ENCODE data around the gene SLC35F1.

Gene SLC35F1

GRCh38 chr6:118333772-118334171 lies 426.7 kb downstream of the SLC35F1 start:
- H3K4me1 ChIP-seq (ENCODE audit: insufficient read depth, poor library complexity, severe bottlenecking) = no peaks in the 10 kb centered on the region
- ATAC-seq (ENCODE audit: low read depth) = no peak
- DNase-seq (ENCODE audit: low spot score) = no peak
- H3K27me3 ChIP-seq (ENCODE audit: insufficient read depth, poor library complexity, severe bottlenecking) = no peaks in the 10 kb centered on the region
- no peaks in the 10 kb centered on the region for H3K36me3 ChIP-seq (ENCODE audit: low read depth)
- H3K27ac ChIP-seq (ENCODE audit: poor library complexity, severe bottlenecking) = no peak overlapping the region
- no peak overlapping the region for H3K4me3 ChIP-seq (ENCODE audit: severe bottlenecking)
- TF ChIP-seq CTCF (IDR thresholded peaks at IDR 0.05; ENCODE audit: poor library complexity, severe bottlenecking) = no peak
- no peaks in the 10 kb centered on the region for H3K9me3 ChIP-seq (ENCODE audit: severe bottlenecking)

- ATAC-seq (ENCODE audit: low read depth) (no peak), DNase-seq (ENCODE audit: low spot score) (no peak)
- no peaks in the 10 kb centered on the region for H3K4me1 ChIP-seq (ENCODE audit: insufficient read depth, poor library complexity, severe bottlenecking)
- H3K4me3 ChIP-seq (ENCODE audit: severe bottlenecking) = no peak overlapping the region
- H3K9me3 ChIP-seq (ENCODE audit: severe bottlenecking) = no peaks in the 10 kb centered on the region
- H3K27ac ChIP-seq (ENCODE audit: poor library complexity, severe bottlenecking) = no peak overlapping the region
- H3K27me3 ChIP-seq (ENCODE audit: insufficient read depth, poor library complexity, severe bottlenecking) = no peaks in the 10 kb centered on the region
- H3K36me3 ChIP-seq (ENCODE audit: low read depth) = no peaks in the 10 kb centered on the region
- TF ChIP-seq CTCF (IDR thresholded peaks at IDR 0.05; ENCODE audit: poor library complexity, severe bottlenecking) = no peak
Observed at GRCh38 chr6:118334634-118335033, 427.6 kb downstream of the SLC35F1 start.

- H3K36me3 ChIP-seq (ENCODE audit: low read depth) = no peaks in the 10 kb centered on the region
- no peaks in the 10 kb centered on the region for H3K27me3 ChIP-seq (ENCODE audit: insufficient read depth, poor library complexity, severe bottlenecking)
- DNase-seq (ENCODE audit: low spot score) = no peak
- no peaks in the 10 kb centered on the region for H3K9me3 ChIP-seq (ENCODE audit: severe bottlenecking)
- no peak for ATAC-seq (ENCODE audit: low read depth)
- no peak overlapping the region for H3K27ac ChIP-seq (ENCODE audit: poor library complexity, severe bottlenecking)
- no peak for TF ChIP-seq CTCF (IDR thresholded peaks at IDR 0.05; ENCODE audit: poor library complexity, severe bottlenecking)
- no peaks in the 10 kb centered on the region for H3K4me1 ChIP-seq (ENCODE audit: insufficient read depth, poor library complexity, severe bottlenecking)
- no peak overlapping the region for H3K4me3 ChIP-seq (ENCODE audit: severe bottlenecking)
Observed at GRCh38 chr6:118335325-118335816, 428.3 kb downstream of the SLC35F1 start.

- ATAC-seq (ENCODE audit: low read depth) = no peak
- no peak for TF ChIP-seq CTCF (IDR thresholded peaks at IDR 0.05; ENCODE audit: poor library complexity, severe bottlenecking)
Observed at GRCh38 chr6:118344014-118344670, 437.1 kb downstream of the SLC35F1 start.

GRCh38 chr6:118350881-118351430 lies 443.9 kb downstream of the SLC35F1 start:
- no peak overlapping the region for H3K27ac ChIP-seq (ENCODE audit: poor library complexity, severe bottlenecking)
- no peaks in the 10 kb centered on the region for H3K36me3 ChIP-seq (ENCODE audit: low read depth)
- H3K4me1 ChIP-seq (ENCODE audit: insufficient read depth, poor library complexity, severe bottlenecking) = no peaks in the 10 kb centered on the region
- DNase-seq (ENCODE audit: low spot score) (no peak), ATAC-seq (ENCODE audit: low read depth) (no peak)
- H3K27me3 ChIP-seq (ENCODE audit: insufficient read depth, poor library complexity, severe bottlenecking) = no peaks in the 10 kb centered on the region
- H3K4me3 ChIP-seq (ENCODE audit: severe bottlenecking) = no peak overlapping the region
- no peaks in the 10 kb centered on the region for H3K9me3 ChIP-seq (ENCODE audit: severe bottlenecking)
- TF ChIP-seq CTCF (IDR thresholded peaks at IDR 0.05; ENCODE audit: poor library complexity, severe bottlenecking) = no peak

More at GRCh38 chr6:118344014-118344670, 437.1 kb downstream of the SLC35F1 start:
- Histone ChIP-seq H3K36me3 (ENCODE audit: low read depth) (no peaks in the 10 kb centered on the region), H3K27ac (ENCODE audit: poor library complexity, severe bottlenecking) (no peak overlapping the region), H3K27me3 (ENCODE audit: insufficient read depth, poor library complexity, severe bottlenecking) (no peaks in the 10 kb centered on the region), H3K4me3 (ENCODE audit: severe bottlenecking) (no peak overlapping the region), H3K4me1 (ENCODE audit: insufficient read depth, poor library complexity, severe bottlenecking) (no peaks in the 10 kb centered on the region), H3K9me3 (ENCODE audit: severe bottlenecking) (no peaks in the 10 kb centered on the region)
- no peak for DNase-seq (ENCODE audit: low spot score)

All from RWPE2 (cell line).